HUES48 (cell line): Measurements from ENCODE around the gene ST6GALNAC6.

Experiments
- H3K27ac ChIP-seq: one replicate; pipeline ENCODE4 v1.7.0; 2013; ENCODE audit warnings: low read depth, low read length, inconsistent platforms
- H3K27me3 ChIP-seq: 2 replicates; pipeline ENCODE4 v1.6.1; 2013; ENCODE audit warnings: mild to moderate bottlenecking, low read length; ENCODE audit not compliant: control insufficient read depth, insufficient read depth
- H3K36me3 ChIP-seq: 2 replicates; pipeline ENCODE4 v1.6.1; 2013; ENCODE audit warnings: low read length; ENCODE audit not compliant: control insufficient read depth, insufficient read depth
- H3K4me1 ChIP-seq: 2 replicates; pipeline ENCODE4 v1.6.1; 2013; ENCODE audit warnings: mild to moderate bottlenecking, low read length; ENCODE audit not compliant: control insufficient read depth, insufficient read depth
- H3K4me3 ChIP-seq: 2 replicates; pipeline ENCODE4 v1.5.1; 2013; ENCODE audit warnings: mild to moderate bottlenecking, low read depth, low read length
- H3K9ac ChIP-seq: 2 replicates; pipeline ENCODE4 v1.6.1; 2013; ENCODE audit warnings: mild to moderate bottlenecking, low read depth, low read length, moderate library complexity
- H3K9me3 ChIP-seq: 2 replicates; pipeline ENCODE4 v1.6.1; 2013; ENCODE audit warnings: low read length; ENCODE audit not compliant: control insufficient read depth, insufficient read depth

ST6GALNAC6 gene

GRCh38 chr9:127930231-127931091 is 31.1 kb upstream of the ST6GALNAC6 start, which contains the start of gene PIP5KL1:
PIP5KL1 (minus strand) TSS chr9:127930777; CDS start chr9:127930752, 25 bp downstream.
- Histone ChIP-seq H3K9ac (no peak within 1 kb of the TSS), H3K4me3 (peak within 1 kb of the TSS; percentile 62), H3K36me3 (peaks cover 3% of the 10 kb centered on the region; the same call in 1 of the 2 replicates), H3K9me3 (no peaks in the 10 kb centered on the region), H3K4me1 (peaks cover 26% of the 10 kb centered on the region), H3K27ac (peak within 1 kb of the TSS; percentile 64), H3K27me3 (peaks cover 17% of the 10 kb centered on the region)

GRCh38 chr9:127929625-127929979 is 30.2 kb upstream of the ST6GALNAC6 start:
- Histone ChIP-seq H3K36me3 (no peaks in the 10 kb centered on the region), H3K4me3 (no peak overlapping the region), H3K27ac (no peak overlapping the region), H3K9me3 (no peaks in the 10 kb centered on the region), H3K27me3 (peaks cover 17% of the 10 kb centered on the region), H3K9ac (no peak overlapping the region), H3K4me1 (peaks cover 26% of the 10 kb centered on the region)

GRCh38 chr9:127928676-127929624 is 29.5 kb upstream of the ST6GALNAC6 start:
- no peaks in the 10 kb centered on the region for H3K9me3 ChIP-seq
- H3K9ac ChIP-seq: no peak overlapping the region

GRCh38 chr9:127927988-127928675 is 28.7 kb upstream of the ST6GALNAC6 start:
- peaks cover 26% of the 10 kb centered on the region for H3K4me1 ChIP-seq
- H3K27ac ChIP-seq: no peak overlapping the region
- no peaks in the 10 kb centered on the region for H3K9me3 ChIP-seq
- H3K4me3 ChIP-seq: peak overlapping the region; percentile 69
- peaks cover 17% of the 10 kb centered on the region for H3K27me3 ChIP-seq
- H3K36me3 ChIP-seq: no peaks in the 10 kb centered on the region
- no peak overlapping the region for H3K9ac ChIP-seq

More at GRCh38 chr9:127928676-127929624, 29.5 kb upstream of the ST6GALNAC6 start:
- Histone ChIP-seq H3K27me3 (peaks cover 17% of the 10 kb centered on the region), H3K4me3 (0 out of 2 replicates have a peak overlapping the region, but pooled peaks have one; percentile 69), H3K4me1 (peaks cover 26% of the 10 kb centered on the region), H3K36me3 (no peaks in the 10 kb centered on the region), H3K27ac (no peak overlapping the region)

GRCh38 chr9:127927201-127927987 is 28.0 kb upstream of the ST6GALNAC6 start:
- Histone ChIP-seq H3K4me1 (peaks cover 26% of the 10 kb centered on the region), H3K9ac (peak overlapping the region; percentile 51; the same call in 1 of the 2 replicates), H3K27me3 (peaks cover 17% of the 10 kb centered on the region), H3K4me3 (peak overlapping the region; percentile 81), H3K27ac (no peak overlapping the region), H3K36me3 (no peaks in the 10 kb centered on the region), H3K9me3 (no peaks in the 10 kb centered on the region)

- Histone ChIP-seq H3K4me1 (peaks cover 26% of the 10 kb centered on the region), H3K9me3 (no peaks in the 10 kb centered on the region), H3K27me3 (peaks cover 21% of the 10 kb centered on the region), H3K27ac (no peak overlapping the region), H3K4me3 (peak overlapping the region; percentile 81), H3K9ac (peak overlapping the region; percentile 51; the same call in 1 of the 2 replicates), H3K36me3 (no peaks in the 10 kb centered on the region)
Measured at GRCh38 chr9:127926906-127927200, 27.4 kb upstream of the ST6GALNAC6 start.

- Histone ChIP-seq H3K36me3 (no peaks in the 10 kb centered on the region), H3K27me3 (peaks cover 21% of the 10 kb centered on the region), H3K9me3 (no peaks in the 10 kb centered on the region), H3K9ac (peak overlapping the region; percentile 35; the same call in 1 of the 2 replicates), H3K4me3 (peak overlapping the region; percentile 81), H3K27ac (no peak overlapping the region), H3K4me1 (peaks cover 21% of the 10 kb centered on the region)
Measured at GRCh38 chr9:127925959-127926905, 26.8 kb upstream of the ST6GALNAC6 start.

GRCh38 chr9:127924736-127925444 is 25.5 kb upstream of the ST6GALNAC6 start:
- Histone ChIP-seq H3K36me3 (no peaks in the 10 kb centered on the region), H3K9ac (no peak overlapping the region), H3K9me3 (no peaks in the 10 kb centered on the region), H3K27ac (no peak overlapping the region), H3K27me3 (peaks cover 21% of the 10 kb centered on the region), H3K4me3 (no peak overlapping the region), H3K4me1 (peaks cover 15% of the 10 kb centered on the region)

GRCh38 chr9:127923771-127924170 is 24.4 kb upstream of the ST6GALNAC6 start:
- Histone ChIP-seq H3K27me3 (peaks cover 11% of the 10 kb centered on the region), H3K9ac (no peak overlapping the region), H3K36me3 (no peaks in the 10 kb centered on the region), H3K27ac (no peak overlapping the region), H3K9me3 (no peaks in the 10 kb centered on the region), H3K4me1 (peaks cover 9% of the 10 kb centered on the region), H3K4me3 (no peak overlapping the region)
